Measurements from ENCODE around the gene IFI27L1.

Gene IFI27L1

GRCh38 chr14:94041551-94042346, 39.4 kb upstream of the IFI27L1 start:
- no peak for DNase-seq
- no peaks in the 10 kb centered on the region for H3K9me3 ChIP-seq (ENCODE audit: control insufficient read depth, low read length)
- H3K27me3 ChIP-seq (replicated peaks; ENCODE audit: control insufficient read depth, insufficient read depth, low read length, poor library complexity, severe bottlenecking) = no peaks in the 10 kb centered on the region
- no peak overlapping the region for H3K4me3 ChIP-seq (ENCODE audit: insufficient read depth, low read depth, low read length, poor library complexity, severe bottlenecking)
- H3K27ac ChIP-seq (ENCODE audit: insufficient read depth, low read length, poor library complexity, severe bottlenecking) = no peak overlapping the region
- H3K4me1 ChIP-seq (ENCODE audit: control insufficient read depth, insufficient read depth, low read length, poor library complexity, severe bottlenecking) = no peaks in the 10 kb centered on the region
- peaks cover 15% of the 10 kb centered on the region for H3K36me3 ChIP-seq (ENCODE audit: control insufficient read depth, insufficient read depth, low read length)

GRCh38 chr14:94042433-94043091, 38.5 kb upstream of the IFI27L1 start:
- DNase-seq = no peak
- Histone ChIP-seq H3K4me1 (ENCODE audit: control insufficient read depth, insufficient read depth, low read length, poor library complexity, severe bottlenecking) (no peaks in the 10 kb centered on the region), H3K27ac (ENCODE audit: insufficient read depth, low read length, poor library complexity, severe bottlenecking) (no peak overlapping the region)

GRCh38 chr14:94043111-94043755, 37.9 kb upstream of the IFI27L1 start:
- H3K4me3 ChIP-seq (ENCODE audit: insufficient read depth, low read depth, low read length, poor library complexity, severe bottlenecking) = no peak overlapping the region
- H3K4me1 ChIP-seq (ENCODE audit: control insufficient read depth, insufficient read depth, low read length, poor library complexity, severe bottlenecking) = no peaks in the 10 kb centered on the region
- peaks cover 30% of the 10 kb centered on the region for H3K36me3 ChIP-seq (ENCODE audit: control insufficient read depth, insufficient read depth, low read length)
- H3K27me3 ChIP-seq (replicated peaks; ENCODE audit: control insufficient read depth, insufficient read depth, low read length, poor library complexity, severe bottlenecking) = no peaks in the 10 kb centered on the region
- no peaks in the 10 kb centered on the region for H3K9me3 ChIP-seq (ENCODE audit: control insufficient read depth, low read length)
- no peak for DNase-seq
- no peak overlapping the region for H3K27ac ChIP-seq (ENCODE audit: insufficient read depth, low read length, poor library complexity, severe bottlenecking)

More at GRCh38 chr14:94042433-94043091, 38.5 kb upstream of the IFI27L1 start:
- no peak overlapping the region for H3K4me3 ChIP-seq (ENCODE audit: insufficient read depth, low read depth, low read length, poor library complexity, severe bottlenecking)
- no peaks in the 10 kb centered on the region for H3K27me3 ChIP-seq (replicated peaks; ENCODE audit: control insufficient read depth, insufficient read depth, low read length, poor library complexity, severe bottlenecking)
- no peaks in the 10 kb centered on the region for H3K9me3 ChIP-seq (ENCODE audit: control insufficient read depth, low read length)
- peaks cover 23% of the 10 kb centered on the region for H3K36me3 ChIP-seq (ENCODE audit: control insufficient read depth, insufficient read depth, low read length)

GRCh38 chr14:94043756-94044475, 37.2 kb upstream of the IFI27L1 start:
- DNase-seq = no peak
- no peaks in the 10 kb centered on the region for H3K9me3 ChIP-seq (ENCODE audit: control insufficient read depth, low read length)
- no peak overlapping the region for H3K4me3 ChIP-seq (ENCODE audit: insufficient read depth, low read depth, low read length, poor library complexity, severe bottlenecking)
- H3K27ac ChIP-seq (ENCODE audit: insufficient read depth, low read length, poor library complexity, severe bottlenecking) = no peak overlapping the region
- H3K27me3 ChIP-seq (replicated peaks; ENCODE audit: control insufficient read depth, insufficient read depth, low read length, poor library complexity, severe bottlenecking) = no peaks in the 10 kb centered on the region
- no peaks in the 10 kb centered on the region for H3K4me1 ChIP-seq (ENCODE audit: control insufficient read depth, insufficient read depth, low read length, poor library complexity, severe bottlenecking)
- H3K36me3 ChIP-seq (ENCODE audit: control insufficient read depth, insufficient read depth, low read length) = peaks cover 36% of the 10 kb centered on the region

GRCh38 chr14:94044476-94045091, 36.5 kb upstream of the IFI27L1 start:
- H3K27ac ChIP-seq (ENCODE audit: insufficient read depth, low read length, poor library complexity, severe bottlenecking) = no peak overlapping the region
- no peaks in the 10 kb centered on the region for H3K4me1 ChIP-seq (ENCODE audit: control insufficient read depth, insufficient read depth, low read length, poor library complexity, severe bottlenecking)
- no peaks in the 10 kb centered on the region for H3K27me3 ChIP-seq (replicated peaks; ENCODE audit: control insufficient read depth, insufficient read depth, low read length, poor library complexity, severe bottlenecking)
- no peaks in the 10 kb centered on the region for H3K9me3 ChIP-seq (ENCODE audit: control insufficient read depth, low read length)
- no peak for DNase-seq
- H3K4me3 ChIP-seq (ENCODE audit: insufficient read depth, low read depth, low read length, poor library complexity, severe bottlenecking) = no peak overlapping the region
- peaks cover 43% of the 10 kb centered on the region for H3K36me3 ChIP-seq (ENCODE audit: control insufficient read depth, insufficient read depth, low read length)

- peaks cover 48% of the 10 kb centered on the region for H3K36me3 ChIP-seq (ENCODE audit: control insufficient read depth, insufficient read depth, low read length)
- no peaks in the 10 kb centered on the region for H3K4me1 ChIP-seq (ENCODE audit: control insufficient read depth, insufficient read depth, low read length, poor library complexity, severe bottlenecking)
- DNase-seq = no peak
- no peaks in the 10 kb centered on the region for H3K27me3 ChIP-seq (replicated peaks; ENCODE audit: control insufficient read depth, insufficient read depth, low read length, poor library complexity, severe bottlenecking)
- H3K9me3 ChIP-seq (ENCODE audit: control insufficient read depth, low read length) = no peaks in the 10 kb centered on the region
- no peak overlapping the region for H3K27ac ChIP-seq (ENCODE audit: insufficient read depth, low read length, poor library complexity, severe bottlenecking)
- H3K4me3 ChIP-seq (ENCODE audit: insufficient read depth, low read depth, low read length, poor library complexity, severe bottlenecking) = no peak overlapping the region
These were observed 36.0 kb upstream of the IFI27L1 start for GRCh38 chr14:94045101-94045500.

GRCh38 chr14:94045563-94046345, 35.4 kb upstream of the IFI27L1 start:
- no peaks in the 10 kb centered on the region for H3K9me3 ChIP-seq (ENCODE audit: control insufficient read depth, low read length)
- no peaks in the 10 kb centered on the region for H3K27me3 ChIP-seq (replicated peaks; ENCODE audit: control insufficient read depth, insufficient read depth, low read length, poor library complexity, severe bottlenecking)
- no peaks in the 10 kb centered on the region for H3K4me1 ChIP-seq (ENCODE audit: control insufficient read depth, insufficient read depth, low read length, poor library complexity, severe bottlenecking)
- H3K36me3 ChIP-seq (ENCODE audit: control insufficient read depth, insufficient read depth, low read length) = peaks cover 55% of the 10 kb centered on the region
- H3K27ac ChIP-seq (ENCODE audit: insufficient read depth, low read length, poor library complexity, severe bottlenecking) = no peak overlapping the region
- H3K4me3 ChIP-seq (ENCODE audit: insufficient read depth, low read depth, low read length, poor library complexity, severe bottlenecking) = no peak overlapping the region
- DNase-seq = no peak

- no peak overlapping the region for H3K27ac ChIP-seq (ENCODE audit: insufficient read depth, low read length, poor library complexity, severe bottlenecking)
- no peaks in the 10 kb centered on the region for H3K27me3 ChIP-seq (replicated peaks; ENCODE audit: control insufficient read depth, insufficient read depth, low read length, poor library complexity, severe bottlenecking)
- no peaks in the 10 kb centered on the region for H3K9me3 ChIP-seq (ENCODE audit: control insufficient read depth, low read length)
- H3K36me3 ChIP-seq (ENCODE audit: control insufficient read depth, insufficient read depth, low read length) = peaks cover 65% of the 10 kb centered on the region
- no peaks in the 10 kb centered on the region for H3K4me1 ChIP-seq (ENCODE audit: control insufficient read depth, insufficient read depth, low read length, poor library complexity, severe bottlenecking)
- H3K4me3 ChIP-seq (ENCODE audit: insufficient read depth, low read depth, low read length, poor library complexity, severe bottlenecking) = no peak overlapping the region
- no peak for DNase-seq
These were observed 34.3 kb upstream of the IFI27L1 start for GRCh38 chr14:94046696-94047250.

- Histone ChIP-seq H3K4me3 (ENCODE audit: insufficient read depth, low read depth, low read length, poor library complexity, severe bottlenecking) (no peak overlapping the region), H3K9me3 (ENCODE audit: control insufficient read depth, low read length) (no peaks in the 10 kb centered on the region), H3K36me3 (ENCODE audit: control insufficient read depth, insufficient read depth, low read length) (peaks cover 73% of the 10 kb centered on the region), H3K27ac (ENCODE audit: insufficient read depth, low read length, poor library complexity, severe bottlenecking) (no peak overlapping the region), H3K4me1 (ENCODE audit: control insufficient read depth, insufficient read depth, low read length, poor library complexity, severe bottlenecking) (no peaks in the 10 kb centered on the region), H3K27me3 (replicated peaks; ENCODE audit: control insufficient read depth, insufficient read depth, low read length, poor library complexity, severe bottlenecking) (no peaks in the 10 kb centered on the region)
- DNase-seq = no peak
These were observed 33.5 kb upstream of the IFI27L1 start for GRCh38 chr14:94047581-94047980.
